DND-41 (cell line): Measurements from ENCODE around the gene NID2.

Source experiments
- EZH2 ChIP-seq: IDR thresholded peaks from 3 replicates; pipeline ENCODE4 v1.6.1; 2012; ENCODE audit warnings: borderline replicate concordance, low read depth, mild to moderate bottlenecking, moderate library complexity, low read length, inconsistent platforms; ENCODE audit not compliant: severe bottlenecking
- TF ChIP-seq, protein P1 (sequence below): IDR thresholded peaks from 2 replicates; pipeline ENCODE4 v1.5.1; 2012; ENCODE audit warnings: borderline replicate concordance, low read length, moderate library complexity, mild to moderate bottlenecking; ENCODE audit not compliant: poor library complexity, severe bottlenecking; ENCODE audit errors: extremely low read depth

GRCh38 chr14:52032204-52032801, 36.6 kb downstream of the NID2 start:
- TF ChIP-seq, protein P1, sequence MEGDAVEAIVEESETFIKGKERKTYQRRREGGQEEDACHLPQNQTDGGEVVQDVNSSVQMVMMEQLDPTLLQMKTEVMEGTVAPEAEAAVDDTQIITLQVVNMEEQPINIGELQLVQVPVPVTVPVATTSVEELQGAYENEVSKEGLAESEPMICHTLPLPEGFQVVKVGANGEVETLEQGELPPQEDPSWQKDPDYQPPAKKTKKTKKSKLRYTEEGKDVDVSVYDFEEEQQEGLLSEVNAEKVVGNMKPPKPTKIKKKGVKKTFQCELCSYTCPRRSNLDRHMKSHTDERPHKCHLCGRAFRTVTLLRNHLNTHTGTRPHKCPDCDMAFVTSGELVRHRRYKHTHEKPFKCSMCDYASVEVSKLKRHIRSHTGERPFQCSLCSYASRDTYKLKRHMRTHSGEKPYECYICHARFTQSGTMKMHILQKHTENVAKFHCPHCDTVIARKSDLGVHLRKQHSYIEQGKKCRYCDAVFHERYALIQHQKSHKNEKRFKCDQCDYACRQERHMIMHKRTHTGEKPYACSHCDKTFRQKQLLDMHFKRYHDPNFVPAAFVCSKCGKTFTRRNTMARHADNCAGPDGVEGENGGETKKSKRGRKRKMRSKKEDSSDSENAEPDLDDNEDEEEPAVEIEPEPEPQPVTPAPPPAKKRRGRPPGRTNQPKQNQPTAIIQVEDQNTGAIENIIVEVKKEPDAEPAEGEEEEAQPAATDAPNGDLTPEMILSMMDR, result no peak
- TF ChIP-seq EZH2, result no peak
